ENCODE data around the gene TARDBP. TPM values are rescaled to one million over a fixed set of nuclear protein-coding genes. Genes with fewer than 3 reads are reported as not detected.

The TARDBP gene
- total RNA-seq, 1 donor from 2014 or later: 112 TPM

GRCh38 chr1:10969971-10970332, 42.5 kb upstream of the TARDBP start:
- Histone ChIP-seq H3K4me3 (no peak overlapping the region), H3K27me3 (no peaks in the 10 kb centered on the region), H3K4me1 (peaks cover 13% of the 10 kb centered on the region), H3K27ac (no peak overlapping the region), H3K36me3 (no peaks in the 10 kb centered on the region), H3K9me3 (no peaks in the 10 kb centered on the region)
- ATAC-seq: no peak
- DNase-seq: no peak
- intact Hi-C loops (cut with DNase I): no loop called here
- TF ChIP-seq, protein P1, sequence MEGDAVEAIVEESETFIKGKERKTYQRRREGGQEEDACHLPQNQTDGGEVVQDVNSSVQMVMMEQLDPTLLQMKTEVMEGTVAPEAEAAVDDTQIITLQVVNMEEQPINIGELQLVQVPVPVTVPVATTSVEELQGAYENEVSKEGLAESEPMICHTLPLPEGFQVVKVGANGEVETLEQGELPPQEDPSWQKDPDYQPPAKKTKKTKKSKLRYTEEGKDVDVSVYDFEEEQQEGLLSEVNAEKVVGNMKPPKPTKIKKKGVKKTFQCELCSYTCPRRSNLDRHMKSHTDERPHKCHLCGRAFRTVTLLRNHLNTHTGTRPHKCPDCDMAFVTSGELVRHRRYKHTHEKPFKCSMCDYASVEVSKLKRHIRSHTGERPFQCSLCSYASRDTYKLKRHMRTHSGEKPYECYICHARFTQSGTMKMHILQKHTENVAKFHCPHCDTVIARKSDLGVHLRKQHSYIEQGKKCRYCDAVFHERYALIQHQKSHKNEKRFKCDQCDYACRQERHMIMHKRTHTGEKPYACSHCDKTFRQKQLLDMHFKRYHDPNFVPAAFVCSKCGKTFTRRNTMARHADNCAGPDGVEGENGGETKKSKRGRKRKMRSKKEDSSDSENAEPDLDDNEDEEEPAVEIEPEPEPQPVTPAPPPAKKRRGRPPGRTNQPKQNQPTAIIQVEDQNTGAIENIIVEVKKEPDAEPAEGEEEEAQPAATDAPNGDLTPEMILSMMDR (IDR thresholded peaks at IDR 0.05): no peak

- H3K36me3 ChIP-seq: no peaks in the 10 kb centered on the region
- H3K4me3 ChIP-seq: no peak overlapping the region
- no peak for DNase-seq
These were observed 38.9 kb upstream of the TARDBP start for GRCh38 chr1:10973552-10973951.

GRCh38 chr1:10973956-10974881, 38.2 kb upstream of the TARDBP start:
- Histone ChIP-seq H3K36me3 (no peaks in the 10 kb centered on the region), H3K27ac (no peak overlapping the region), H3K9me3 (no peaks in the 10 kb centered on the region), H3K27me3 (no peaks in the 10 kb centered on the region), H3K4me3 (no peak overlapping the region), H3K4me1 (no peaks in the 10 kb centered on the region)
- intact Hi-C loops (cut with DNase I): no loop called here
- peak; percentile 8 for ATAC-seq
- TF ChIP-seq, protein P1 (IDR thresholded peaks at IDR 0.05): no peak
- DNase-seq: no peak

More at GRCh38 chr1:10973552-10973951, 38.9 kb upstream of the TARDBP start:
- H3K27me3 ChIP-seq: no peaks in the 10 kb centered on the region
- H3K4me1 ChIP-seq: no peaks in the 10 kb centered on the region
- intact Hi-C loops (cut with DNase I): no loop called here
- peak; percentile 6 for ATAC-seq
- TF ChIP-seq, protein P1 (IDR thresholded peaks at IDR 0.05): no peak
- no peaks in the 10 kb centered on the region for H3K9me3 ChIP-seq
- H3K27ac ChIP-seq: no peak overlapping the region

DNA sequence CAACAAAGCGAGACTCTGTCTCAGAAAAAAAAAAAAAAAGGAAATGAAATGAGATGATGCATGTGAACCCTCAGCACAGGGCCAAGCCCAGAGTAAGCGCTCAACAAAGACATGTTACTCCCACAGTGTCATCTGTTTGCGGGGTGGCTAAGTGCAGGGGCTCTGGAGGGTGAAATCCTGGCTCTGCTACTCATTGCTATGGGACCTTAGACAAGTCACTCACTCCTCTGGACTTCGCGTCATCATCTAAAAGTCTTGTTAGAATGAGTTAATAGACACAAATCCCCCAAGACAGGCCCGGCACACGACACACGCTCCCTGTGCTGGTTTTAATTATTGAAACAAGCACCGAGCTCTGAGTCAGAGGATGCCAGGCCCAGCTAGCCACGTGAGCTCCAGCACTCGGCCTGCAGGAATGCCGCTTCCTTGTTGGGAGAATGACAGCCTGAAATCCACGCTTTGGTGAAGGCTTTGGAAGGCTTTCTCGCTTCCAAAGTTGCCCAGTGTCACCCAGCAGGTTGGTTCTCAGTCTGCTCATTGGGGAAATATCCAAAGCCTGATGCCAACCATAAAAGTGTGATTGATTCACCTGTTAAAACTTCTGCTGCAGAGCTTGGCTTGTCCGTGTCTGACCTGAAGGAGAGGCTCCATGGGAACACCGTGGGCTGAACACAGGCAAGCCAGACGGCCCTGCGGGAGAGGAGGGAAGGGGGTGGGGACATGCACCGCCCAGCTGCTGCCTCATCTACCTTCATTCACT, 36.7 kb upstream of the TARDBP start:
- H3K4me1 ChIP-seq: peaks cover 6% of the 10 kb centered on the region
- no peak overlapping the region for H3K27ac ChIP-seq
- no peak for DNase-seq
- intact Hi-C loops (cut with DNase I): no loop called here
- no peaks in the 10 kb centered on the region for H3K36me3 ChIP-seq
- no peaks in the 10 kb centered on the region for H3K27me3 ChIP-seq
- no peaks in the 10 kb centered on the region for H3K9me3 ChIP-seq
- peak; percentile 8 for ATAC-seq
- no peak overlapping the region for H3K4me3 ChIP-seq
- TF ChIP-seq, protein P1 (IDR thresholded peaks at IDR 0.05): no peak

- no peaks in the 10 kb centered on the region for H3K9me3 ChIP-seq
- no peaks in the 10 kb centered on the region for H3K36me3 ChIP-seq
- intact Hi-C loops (cut with DNase I): no loop called here
- no peak overlapping the region for H3K27ac ChIP-seq
- no peak overlapping the region for H3K4me3 ChIP-seq
- no peak for ATAC-seq
- TF ChIP-seq, protein P1 (IDR thresholded peaks at IDR 0.05): no peak
- no peak for DNase-seq
- H3K4me1 ChIP-seq: peaks cover 8% of the 10 kb centered on the region
- H3K27me3 ChIP-seq: no peaks in the 10 kb centered on the region
These were observed 33.7 kb upstream of the TARDBP start for GRCh38 chr1:10978719-10979118.
